ENCODE measurements around the gene IL1RAPL1.

DNA sequence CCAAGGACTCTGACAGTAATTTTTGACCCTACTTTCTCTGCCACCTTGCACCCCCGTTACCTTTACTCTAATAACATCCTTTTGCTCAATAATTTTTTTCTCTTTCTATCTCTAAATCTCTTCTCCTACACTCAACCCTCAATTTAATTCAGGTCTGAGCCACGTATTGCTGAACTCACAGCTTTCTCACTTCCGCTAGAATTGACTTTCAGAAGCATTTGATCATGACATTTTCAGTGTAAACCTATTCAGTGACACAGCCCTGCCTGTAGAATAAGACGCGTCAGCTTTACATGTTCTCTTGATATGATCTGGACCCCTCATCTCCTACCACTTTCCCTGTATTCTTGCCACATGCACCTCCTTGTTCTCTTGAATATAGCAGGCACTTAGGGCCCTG is 1188.6 kb downstream of the IL1RAPL1 start:
- no peak for TF ChIP-seq SMC3 (IDR thresholded peaks at IDR 0.05)
- TF ChIP-seq, protein P1, sequence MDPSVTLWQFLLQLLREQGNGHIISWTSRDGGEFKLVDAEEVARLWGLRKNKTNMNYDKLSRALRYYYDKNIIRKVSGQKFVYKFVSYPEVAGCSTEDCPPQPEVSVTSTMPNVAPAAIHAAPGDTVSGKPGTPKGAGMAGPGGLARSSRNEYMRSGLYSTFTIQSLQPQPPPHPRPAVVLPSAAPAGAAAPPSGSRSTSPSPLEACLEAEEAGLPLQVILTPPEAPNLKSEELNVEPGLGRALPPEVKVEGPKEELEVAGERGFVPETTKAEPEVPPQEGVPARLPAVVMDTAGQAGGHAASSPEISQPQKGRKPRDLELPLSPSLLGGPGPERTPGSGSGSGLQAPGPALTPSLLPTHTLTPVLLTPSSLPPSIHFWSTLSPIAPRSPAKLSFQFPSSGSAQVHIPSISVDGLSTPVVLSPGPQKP (IDR thresholded peaks at IDR 0.05; ENCODE audit: low read depth, low read length) = no peak
- TF ChIP-seq POLR2A (IDR thresholded peaks at IDR 0.05; ENCODE audit: low read length) = no peak
- TF ChIP-seq, protein P2, sequence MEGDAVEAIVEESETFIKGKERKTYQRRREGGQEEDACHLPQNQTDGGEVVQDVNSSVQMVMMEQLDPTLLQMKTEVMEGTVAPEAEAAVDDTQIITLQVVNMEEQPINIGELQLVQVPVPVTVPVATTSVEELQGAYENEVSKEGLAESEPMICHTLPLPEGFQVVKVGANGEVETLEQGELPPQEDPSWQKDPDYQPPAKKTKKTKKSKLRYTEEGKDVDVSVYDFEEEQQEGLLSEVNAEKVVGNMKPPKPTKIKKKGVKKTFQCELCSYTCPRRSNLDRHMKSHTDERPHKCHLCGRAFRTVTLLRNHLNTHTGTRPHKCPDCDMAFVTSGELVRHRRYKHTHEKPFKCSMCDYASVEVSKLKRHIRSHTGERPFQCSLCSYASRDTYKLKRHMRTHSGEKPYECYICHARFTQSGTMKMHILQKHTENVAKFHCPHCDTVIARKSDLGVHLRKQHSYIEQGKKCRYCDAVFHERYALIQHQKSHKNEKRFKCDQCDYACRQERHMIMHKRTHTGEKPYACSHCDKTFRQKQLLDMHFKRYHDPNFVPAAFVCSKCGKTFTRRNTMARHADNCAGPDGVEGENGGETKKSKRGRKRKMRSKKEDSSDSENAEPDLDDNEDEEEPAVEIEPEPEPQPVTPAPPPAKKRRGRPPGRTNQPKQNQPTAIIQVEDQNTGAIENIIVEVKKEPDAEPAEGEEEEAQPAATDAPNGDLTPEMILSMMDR (IDR thresholded peaks at IDR 0.05) = no peak
